GM13977 (cell line): ENCODE measurements around the gene MS4A7.
"Not testable (repeated sequence)": the region's sequence is repeated elsewhere in the genome, so short reads cannot be mapped to it uniquely, and the experiment has no call there.

Experiments
- DNase-seq: peaks from one replicate; pipeline ENCODE4 v3.0.0; 2012; ENCODE audit warnings: low spot score
- in situ Hi-C: fragments of 300-500 bp; cut with MboI; formaldehyde crosslinking; loops from one replicate; pipeline ENCODE4 v1.12.0; 2022; ENCODE audit warnings: low sequenced_read_pairs, low pct_unique_long_range_greater_than_20kb, mixed read lengths, inconsistent platforms; ENCODE audit not compliant: unreplicated experiment
- TF ChIP-seq, protein P1 (sequence below): IDR thresholded peaks from 2 replicates; pipeline ENCODE4 v1.5.1; 2012; ENCODE audit warnings: mild to moderate bottlenecking, control low read depth; ENCODE audit not compliant: insufficient read depth; ENCODE audit errors: extremely low read depth, missing control alignments

Gene MS4A7

GRCh38 chr11:60357771-60358170 lies 20.6 kb upstream of the MS4A7 start:
- in situ Hi-C loops = loop anchor here (25.0 kb wide), 1 partner anchor 405 kb away; the partner anchor contains the start of gene MS4A15

GRCh38 chr11:60360621-60361020 lies 17.7 kb upstream of the MS4A7 start:
- DNase-seq = no peak
- in situ Hi-C loops = loop anchor here (10.0 to 25.0 kb wide), 3 partner anchors 104 to 402 kb away; partner anchors contain the start of gene MS4A15
- TF ChIP-seq, protein P1, sequence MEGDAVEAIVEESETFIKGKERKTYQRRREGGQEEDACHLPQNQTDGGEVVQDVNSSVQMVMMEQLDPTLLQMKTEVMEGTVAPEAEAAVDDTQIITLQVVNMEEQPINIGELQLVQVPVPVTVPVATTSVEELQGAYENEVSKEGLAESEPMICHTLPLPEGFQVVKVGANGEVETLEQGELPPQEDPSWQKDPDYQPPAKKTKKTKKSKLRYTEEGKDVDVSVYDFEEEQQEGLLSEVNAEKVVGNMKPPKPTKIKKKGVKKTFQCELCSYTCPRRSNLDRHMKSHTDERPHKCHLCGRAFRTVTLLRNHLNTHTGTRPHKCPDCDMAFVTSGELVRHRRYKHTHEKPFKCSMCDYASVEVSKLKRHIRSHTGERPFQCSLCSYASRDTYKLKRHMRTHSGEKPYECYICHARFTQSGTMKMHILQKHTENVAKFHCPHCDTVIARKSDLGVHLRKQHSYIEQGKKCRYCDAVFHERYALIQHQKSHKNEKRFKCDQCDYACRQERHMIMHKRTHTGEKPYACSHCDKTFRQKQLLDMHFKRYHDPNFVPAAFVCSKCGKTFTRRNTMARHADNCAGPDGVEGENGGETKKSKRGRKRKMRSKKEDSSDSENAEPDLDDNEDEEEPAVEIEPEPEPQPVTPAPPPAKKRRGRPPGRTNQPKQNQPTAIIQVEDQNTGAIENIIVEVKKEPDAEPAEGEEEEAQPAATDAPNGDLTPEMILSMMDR = no peak

More at GRCh38 chr11:60357771-60358170, 20.6 kb upstream of the MS4A7 start:
- TF ChIP-seq, protein P1 = no peak
- DNase-seq = no peak

- TF ChIP-seq, protein P1 = no peak
- no peak for DNase-seq
- in situ Hi-C loops = loop anchor here (10.0 to 25.0 kb wide), 3 partner anchors 103 to 400 kb away; partner anchors contain the start of gene MS4A15
These were observed 16.1 kb upstream of the MS4A7 start for GRCh38 chr11:60362241-60362640.

- TF ChIP-seq, protein P1 = peak; percentile 69
- DNase-seq = peak; percentile 62
- in situ Hi-C loops = loop anchor here (10.0 to 25.0 kb wide), 3 partner anchors 101 to 398 kb away; partner anchors contain the start of gene MS4A15
These were observed 14.5 kb upstream of the MS4A7 start for GRCh38 chr11:60363542-60364470.

- DNase-seq = not testable (repeated sequence)
- in situ Hi-C loops = loop anchor here (10.0 to 25.0 kb wide), 3 partner anchors 98 to 396 kb away; partner anchors contain the start of gene MS4A15
These were observed 11.9 kb upstream of the MS4A7 start for GRCh38 chr11:60366262-60366904.

GRCh38 chr11:60367009-60367408 lies 11.3 kb upstream of the MS4A7 start:
- in situ Hi-C loops = loop anchor here (10.0 to 25.0 kb wide), 3 partner anchors 98 to 395 kb away; partner anchors contain the start of gene MS4A15
- DNase-seq = peak; percentile 78
- TF ChIP-seq, protein P1 = no peak
